22Rv1 (cell line): Measurements from ENCODE around the gene NMNAT3.

ENCODE experiments used
- H3K27ac ChIP-seq: fragments of 450-650 bp; 2 replicates; pipeline ENCODE4 v1.5.1; 2017
- ZFX ChIP-seq: fragments of 450-650 bp; IDR thresholded peaks from 2 replicates; pipeline ENCODE4 v1.6.1; 2017; ENCODE audit warnings: antibody characterized with exemption, borderline replicate concordance
- TF ChIP-seq, protein P1 (sequence below): fragments of 450-650 bp; IDR thresholded peaks from 2 replicates; pipeline ENCODE4 v1.5.1; 2017; ENCODE audit warnings: mild to moderate bottlenecking

NMNAT3 gene

GRCh38 chr3:139674571-139675260 is 3.1 kb downstream of the NMNAT3 start:
- no peak overlapping the region for H3K27ac ChIP-seq
- TF ChIP-seq ZFX = no peak
- TF ChIP-seq, protein P1, sequence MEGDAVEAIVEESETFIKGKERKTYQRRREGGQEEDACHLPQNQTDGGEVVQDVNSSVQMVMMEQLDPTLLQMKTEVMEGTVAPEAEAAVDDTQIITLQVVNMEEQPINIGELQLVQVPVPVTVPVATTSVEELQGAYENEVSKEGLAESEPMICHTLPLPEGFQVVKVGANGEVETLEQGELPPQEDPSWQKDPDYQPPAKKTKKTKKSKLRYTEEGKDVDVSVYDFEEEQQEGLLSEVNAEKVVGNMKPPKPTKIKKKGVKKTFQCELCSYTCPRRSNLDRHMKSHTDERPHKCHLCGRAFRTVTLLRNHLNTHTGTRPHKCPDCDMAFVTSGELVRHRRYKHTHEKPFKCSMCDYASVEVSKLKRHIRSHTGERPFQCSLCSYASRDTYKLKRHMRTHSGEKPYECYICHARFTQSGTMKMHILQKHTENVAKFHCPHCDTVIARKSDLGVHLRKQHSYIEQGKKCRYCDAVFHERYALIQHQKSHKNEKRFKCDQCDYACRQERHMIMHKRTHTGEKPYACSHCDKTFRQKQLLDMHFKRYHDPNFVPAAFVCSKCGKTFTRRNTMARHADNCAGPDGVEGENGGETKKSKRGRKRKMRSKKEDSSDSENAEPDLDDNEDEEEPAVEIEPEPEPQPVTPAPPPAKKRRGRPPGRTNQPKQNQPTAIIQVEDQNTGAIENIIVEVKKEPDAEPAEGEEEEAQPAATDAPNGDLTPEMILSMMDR = no peak

- no peak overlapping the region for H3K27ac ChIP-seq
- TF ChIP-seq, protein P1 = no peak
- no peak for TF ChIP-seq ZFX
Observed at GRCh38 chr3:139672884-139673283, 4.9 kb downstream of the NMNAT3 start.

GRCh38 chr3:139671863-139672646 is 5.7 kb downstream of the NMNAT3 start:
- H3K27ac ChIP-seq = no peak overlapping the region
- TF ChIP-seq ZFX = no peak
- TF ChIP-seq, protein P1 = no peak

GRCh38 chr3:139671107-139671506 is 6.7 kb downstream of the NMNAT3 start:
- TF ChIP-seq, protein P1 = no peak
- no peak for TF ChIP-seq ZFX
- no peak overlapping the region for H3K27ac ChIP-seq

DNA sequence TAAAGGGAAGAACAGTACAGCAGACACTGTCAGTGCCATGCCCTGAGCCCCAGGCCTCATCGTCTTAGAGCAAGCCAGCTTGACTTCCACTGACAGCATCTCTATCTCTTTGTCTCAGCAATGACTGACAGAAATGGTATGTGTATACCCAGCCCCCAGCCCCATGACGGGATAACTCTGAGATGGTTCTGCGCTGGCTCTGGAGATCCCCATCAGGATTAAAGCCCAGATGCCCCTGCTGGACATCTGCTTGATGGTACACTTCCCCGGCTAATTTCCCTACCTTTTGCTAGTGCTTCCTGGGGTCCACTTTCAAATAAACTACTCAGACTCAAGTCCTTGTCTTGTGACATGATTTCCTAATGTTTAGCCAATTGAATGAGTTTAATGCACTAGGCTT is 7.6 kb downstream of the NMNAT3 start:
- TF ChIP-seq, protein P1 = no peak
- TF ChIP-seq ZFX = no peak
- H3K27ac ChIP-seq = no peak overlapping the region

DNA sequence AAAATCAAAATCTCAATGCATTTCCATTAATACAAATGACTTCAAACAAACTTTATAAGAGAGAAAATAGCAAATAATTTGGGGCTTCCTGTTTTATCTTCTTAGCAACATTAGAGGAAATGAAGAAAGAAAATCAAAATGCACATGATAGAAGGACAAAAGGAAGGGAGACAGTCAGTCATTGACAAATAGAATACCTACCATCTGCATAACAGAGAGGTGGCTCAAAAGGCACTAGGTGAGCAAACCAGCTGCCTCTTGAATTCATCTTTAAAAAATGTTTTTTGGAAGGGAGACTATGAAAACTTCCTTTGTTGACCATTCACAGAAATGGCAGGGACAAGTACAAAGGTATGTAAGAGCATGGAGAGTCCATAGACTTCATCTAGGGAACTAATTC is 9.4 kb downstream of the NMNAT3 start:
- no peak for TF ChIP-seq ZFX
- TF ChIP-seq, protein P1 = no peak
- H3K27ac ChIP-seq = no peak overlapping the region

DNA sequence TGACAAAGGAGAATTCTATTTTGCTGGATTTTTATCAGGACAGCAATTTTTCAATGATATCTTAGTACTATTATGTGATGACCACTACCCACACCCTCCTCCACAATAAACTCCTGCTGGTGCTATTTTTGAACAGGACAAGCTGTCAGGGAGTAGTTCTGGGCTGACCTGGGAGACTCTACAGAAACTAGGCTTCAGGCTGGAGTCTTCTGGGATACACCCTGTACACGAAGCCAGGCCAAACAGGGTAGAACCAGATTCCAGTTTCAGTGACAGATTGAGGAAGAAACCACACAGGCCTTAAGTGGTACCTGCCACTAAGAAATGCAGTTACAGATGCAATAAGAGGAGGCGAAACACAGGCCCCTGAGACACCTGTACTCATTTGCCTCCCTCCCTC is 12.8 kb downstream of the NMNAT3 start:
- no peak overlapping the region for H3K27ac ChIP-seq
- no peak for TF ChIP-seq ZFX
- TF ChIP-seq, protein P1 = no peak
